Thyroid gland (tissue), 4 donors: ENCODE data around the gene ARL16. TPM values are rescaled to one million over a fixed set of nuclear protein-coding genes. Genes with fewer than 3 reads are reported as not detected.
A peak's percentile ranks its signal among the peaks of the same experiment; 100 is the strongest.

Experiments
- DNase-seq, 2 donors: peaks; one replicate each; pipeline ENCODE4 v3.0.0-alpha.2; 2019
- H3K27ac ChIP-seq, 3 donors: fragments of 200-600 bp; sonication (generic); 1 replicate in 2 of 3; 2 replicates in 1 of 3; pipeline ENCODE4 v1.5.1; 2016 to 2019; ENCODE audit warnings: mild to moderate bottlenecking in 1 of 3, moderate library complexity in 1 of 3
- H3K27me3 ChIP-seq: fragments of 200-600 bp; sonication (generic); one replicate; pipeline ENCODE4 v1.5.1; 2019
- H3K36me3 ChIP-seq, 2 donors: fragments of 200-600 bp; sonication (generic); one replicate each; pipeline ENCODE4 v1.5.1; 2016 to 2019
- H3K4me1 ChIP-seq, 2 donors: fragments of 200-600 bp; sonication (generic); one replicate each; pipeline ENCODE4 v1.5.1; 2017 to 2019
- H3K4me3 ChIP-seq, 3 donors: fragments of 200-600 bp; sonication (generic); replicated peaks in 1 of 3; 1 replicate in 2 of 3; 2 replicates in 1 of 3; pipeline ENCODE4 v1.5.1; 2016; ENCODE audit warnings: mild to moderate bottlenecking in 1 of 3
- H3K9me3 ChIP-seq: fragments of 200-600 bp; sonication (generic); one replicate; pipeline ENCODE4 v1.5.1; 2017
- CTCF ChIP-seq, 6 experiments: fragments of 200-600 bp in 3 of 6; fragments of 450-650 bp in 3 of 6; sonication (generic) in 3 of 6; IDR thresholded peaks; one replicate each; pipeline ENCODE4 v1.5.1; 2016 to 2019; ENCODE audit warnings: antibody characterized with exemption in 6 of 6, mild to moderate bottlenecking in 2 of 6, inconsistent platforms in 1 of 6, moderate library complexity in 1 of 6
- POLR2A ChIP-seq, 2 donors: fragments of 450-650 bp; IDR thresholded peaks; one replicate each; pipeline ENCODE4 v1.6.1; 2017; ENCODE audit warnings: antibody characterized with exemption in 2 of 2, mild to moderate bottlenecking in 2 of 2, moderate library complexity in 1 of 2
- WGBS, 2 donors: methylation state at CpG; one replicate each; pipeline ENCODE4 v1.1.5; 2017; 5-methylcytosine and 5-hydroxymethylcytosine counted together
- intact Hi-C: fragments of 100-400 bp; cut with DNase I; formaldehyde crosslinking; loops from one replicate; pipeline ENCODE4 v1.15.1; 2023
- total RNA-seq, 4 donors: library from RNA; depleted of rRNA; stranded (reverse); fragments of >200 nt; gene quantifications; one replicate each; pipeline ENCODE4 v1.2.3, GENCODE V29; 2016

ARL16 gene
- total RNA-seq, 4 donors from 2014 or later, result 29.7 to 46.5 (median 37.2) TPM

- peak overlapping the region in 2 of 3 donors; percentile 30 to 53 for H3K27ac ChIP-seq
- no peak overlapping the region for H3K4me3 ChIP-seq
- no peaks in the 10 kb centered on the region for H3K36me3 ChIP-seq
- TF ChIP-seq CTCF (IDR thresholded peaks at IDR 0.05), result no peak
- no peak for TF ChIP-seq POLR2A (IDR thresholded peaks at IDR 0.05)
- 51 to 53% methylated on average over 12 of the region's 12 CpGs for WGBS, 2 donors
- H3K4me1 ChIP-seq, result peaks cover 19 to 21% of the 10 kb centered on the region in 2 donors
- intact Hi-C loops, result no loop called here
- no peak for DNase-seq
- H3K27me3 ChIP-seq, result no peaks in the 10 kb centered on the region
- no peaks in the 10 kb centered on the region for H3K9me3 ChIP-seq
These were observed 40.1 kb upstream of the ARL16 start for GRCh38 chr17:81723651-81724209.

GRCh38 chr17:81722184-81723120, 38.9 kb upstream of the ARL16 start:
- Histone ChIP-seq H3K9me3 (no peaks in the 10 kb centered on the region), H3K4me1 (peaks cover 19 to 21% of the 10 kb centered on the region in 2 donors), H3K27ac (peak overlapping the region; percentile 73 to 77 (median 75)), H3K4me3 (no peak overlapping the region), H3K36me3 (no peaks in the 10 kb centered on the region), H3K27me3 (no peaks in the 10 kb centered on the region)
- TF ChIP-seq CTCF (IDR thresholded peaks at IDR 0.05) (peak in 3 of 6 experiments; percentile 4 to 41 (median 26)), POLR2A (IDR thresholded peaks at IDR 0.05) (peak in 1 of 2 donors; percentile 16)
- 28 to 35% methylated on average over 9 to 10 of the region's 10 CpGs for WGBS, 2 donors
- DNase-seq, result peak; percentile 97
- intact Hi-C loops, result no loop called here

GRCh38 chr17:81720267-81721071, 36.9 kb upstream of the ARL16 start:
- Histone ChIP-seq H3K4me3 (no peak overlapping the region), H3K4me1 (peaks cover 19 to 21% of the 10 kb centered on the region in 2 donors), H3K9me3 (no peaks in the 10 kb centered on the region), H3K27me3 (no peaks in the 10 kb centered on the region), H3K36me3 (no peaks in the 10 kb centered on the region), H3K27ac (no peak overlapping the region)
- intact Hi-C loops, result no loop called here
- no peak for DNase-seq
- TF ChIP-seq POLR2A (IDR thresholded peaks at IDR 0.05) (no peak), CTCF (IDR thresholded peaks at IDR 0.05) (no peak)
- WGBS, 2 donors, result 87 to 89% methylated on average over 17 to 32 of the region's 33 CpGs

GRCh38 chr17:81719410-81720266, 36.0 kb upstream of the ARL16 start:
- Histone ChIP-seq H3K27ac (no peak overlapping the region), H3K36me3 (no peaks in the 10 kb centered on the region), H3K27me3 (no peaks in the 10 kb centered on the region), H3K4me1 (peaks cover 19 to 21% of the 10 kb centered on the region in 2 donors), H3K4me3 (no peak overlapping the region), H3K9me3 (no peaks in the 10 kb centered on the region)
- no peak for TF ChIP-seq CTCF (IDR thresholded peaks at IDR 0.05)
- TF ChIP-seq POLR2A (IDR thresholded peaks at IDR 0.05), result no peak
- DNase-seq, result no peak
- intact Hi-C loops, result no loop called here
- WGBS, 2 donors, result 92 to 94% methylated on average over 30 to 32 of the region's 33 CpGs
